Parathyroid adenoma (tissue), 2 donors: ENCODE data around the gene RNF128.
"Not testable (repeated sequence)": the region's sequence is repeated elsewhere in the genome, so short reads cannot be mapped to it uniquely, and the experiment has no call there.

Experiments
- H2AFZ ChIP-seq: fragments of 300-600 bp; sonication (generic); one replicate; pipeline ENCODE4 v1.7.0; 2017; ENCODE audit warnings: antibody characterized with exemption, mild to moderate bottlenecking
- H3K27ac ChIP-seq: fragments of 300-600 bp; sonication (generic); one replicate; pipeline ENCODE4 v1.7.0; 2017
- H3K27me3 ChIP-seq: fragments of 300-600 bp; sonication (generic); one replicate; pipeline ENCODE4 v1.7.0; 2017; ENCODE audit warnings: low read length; ENCODE audit not compliant: control insufficient read depth, insufficient read depth
- H3K36me3 ChIP-seq: fragments of 300-600 bp; sonication (generic); one replicate; pipeline ENCODE4 v1.7.0; 2017; ENCODE audit warnings: low read length; ENCODE audit not compliant: control insufficient read depth, insufficient read depth
- H3K4me1 ChIP-seq: fragments of 300-600 bp; sonication (generic); one replicate; pipeline ENCODE4 v1.7.0; 2017; ENCODE audit warnings: control low read depth
- H3K4me2 ChIP-seq: fragments of 300-600 bp; sonication (generic); one replicate; pipeline ENCODE4 v1.7.0; 2017; ENCODE audit warnings: low read length
- H3K4me3 ChIP-seq: fragments of 300-600 bp; sonication (generic); one replicate; pipeline ENCODE4 v1.7.0; 2017; ENCODE audit warnings: low read depth, low read length
- H3K79me2 ChIP-seq: fragments of 300-600 bp; sonication (generic); one replicate; pipeline ENCODE4 v1.7.0; 2017; ENCODE audit warnings: control low read depth
- H3K9ac ChIP-seq: fragments of 300-600 bp; sonication (generic); one replicate; pipeline ENCODE4 v1.7.0; 2017; ENCODE audit warnings: mild to moderate bottlenecking
- H3K9me3 ChIP-seq: fragments of 300-600 bp; sonication (generic); one replicate; pipeline ENCODE4 v1.7.0; 2017; ENCODE audit warnings: low read length; ENCODE audit not compliant: control insufficient read depth
- CTCF ChIP-seq: fragments of 300-600 bp; sonication (generic); IDR thresholded peaks from one replicate; pipeline ENCODE4 v1.7.0; 2017; ENCODE audit warnings: antibody characterized with exemption, mild to moderate bottlenecking
- donor health status: primary hyperparathyroidism.

Gene RNF128

DNA sequence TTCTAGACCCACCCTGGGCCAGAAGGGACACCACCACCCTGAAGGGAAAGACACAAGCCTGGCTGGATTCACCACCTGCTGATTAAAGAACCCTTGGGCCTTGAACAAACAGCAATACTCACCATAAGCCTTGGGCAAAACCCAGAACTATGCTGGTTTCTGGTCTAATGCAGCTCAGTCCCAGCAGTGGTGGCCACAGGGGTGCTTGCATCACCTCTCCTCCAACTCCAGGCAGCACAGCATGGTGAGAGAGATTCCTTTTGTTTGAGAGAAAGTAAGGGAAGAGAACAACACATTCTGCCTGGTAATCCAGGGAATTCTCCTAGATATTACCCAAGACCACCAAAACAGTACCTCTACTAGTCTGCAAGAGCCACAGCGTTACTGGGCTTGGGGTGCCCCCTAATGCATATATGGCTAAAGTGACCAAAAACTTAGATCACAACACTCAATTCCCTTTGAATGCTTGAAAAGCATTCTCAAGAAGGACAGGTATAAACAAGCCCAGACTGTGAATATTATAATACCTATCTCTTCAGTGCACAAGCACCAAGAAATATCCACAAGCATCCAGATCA, 25.7 kb downstream of the RNF128 start:
- no peak for TF ChIP-seq CTCF
- Histone ChIP-seq H3K27ac (no peak overlapping the region), H2AFZ (no peak overlapping the region), H3K4me1 (no peaks in the 10 kb centered on the region), H3K79me2 (no peaks in the 10 kb centered on the region), H3K4me2 (no peak overlapping the region), H3K9ac (no peak overlapping the region), H3K9me3 (no peaks in the 10 kb centered on the region), H3K27me3 (no peaks in the 10 kb centered on the region), H3K36me3 (no peaks in the 10 kb centered on the region), H3K4me3 (no peak overlapping the region)

- not testable (repeated sequence) for H3K27me3 ChIP-seq, H3K9ac ChIP-seq, H3K27ac ChIP-seq, H3K4me2 ChIP-seq, H3K79me2 ChIP-seq, H3K9me3 ChIP-seq, H2AFZ ChIP-seq, H3K4me3 ChIP-seq, H3K4me1 ChIP-seq, H3K36me3 ChIP-seq
Measured at GRCh38 chrX:106769288-106769687, 42.8 kb downstream of the RNF128 start.

DNA sequence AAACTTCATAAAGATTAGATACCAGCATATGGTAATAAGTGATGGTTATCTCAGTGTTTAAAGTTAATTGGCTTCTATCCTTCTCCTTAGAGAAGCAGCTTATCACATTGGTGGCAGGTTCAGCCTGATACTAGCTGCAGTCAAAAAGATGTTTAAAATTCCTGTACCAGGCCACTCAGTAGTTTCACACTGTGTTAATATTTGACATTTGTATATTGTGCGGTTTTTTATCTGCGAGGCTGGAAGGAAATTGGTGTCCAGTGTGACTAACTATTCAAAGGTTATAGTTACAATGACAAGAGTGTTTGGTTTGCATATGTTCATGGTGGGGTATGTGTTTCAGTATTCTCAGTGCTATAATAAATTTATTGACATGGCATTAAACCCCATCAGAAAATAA, 48.5 kb downstream of the RNF128 start:
- no peak for TF ChIP-seq CTCF
- H3K9ac ChIP-seq, result no peak overlapping the region
- no peak overlapping the region for H3K4me2 ChIP-seq
- no peak overlapping the region for H2AFZ ChIP-seq
- H3K27me3 ChIP-seq, result no peaks in the 10 kb centered on the region
- H3K4me3 ChIP-seq, result no peak overlapping the region
- no peaks in the 10 kb centered on the region for H3K79me2 ChIP-seq
- no peak overlapping the region for H3K27ac ChIP-seq
- H3K4me1 ChIP-seq, result no peaks in the 10 kb centered on the region
- H3K9me3 ChIP-seq, result no peaks in the 10 kb centered on the region
- no peaks in the 10 kb centered on the region for H3K36me3 ChIP-seq

- H2AFZ ChIP-seq, result no peak overlapping the region
- H3K36me3 ChIP-seq, result no peaks in the 10 kb centered on the region
- no peak overlapping the region for H3K4me3 ChIP-seq
- no peak overlapping the region for H3K4me2 ChIP-seq
- H3K9ac ChIP-seq, result no peak overlapping the region
- H3K79me2 ChIP-seq, result no peaks in the 10 kb centered on the region
- no peak overlapping the region for H3K27ac ChIP-seq
- TF ChIP-seq CTCF, result no peak
- no peaks in the 10 kb centered on the region for H3K27me3 ChIP-seq
- no peaks in the 10 kb centered on the region for H3K4me1 ChIP-seq
- no peaks in the 10 kb centered on the region for H3K9me3 ChIP-seq
Measured at GRCh38 chrX:106780264-106780663, 53.8 kb downstream of the RNF128 start.

GRCh38 chrX:106780664-106781377, 54.3 kb downstream of the RNF128 start:
- H3K4me1 ChIP-seq, result no peaks in the 10 kb centered on the region
- H2AFZ ChIP-seq, result no peak overlapping the region
- H3K27ac ChIP-seq, result no peak overlapping the region
- no peak overlapping the region for H3K4me2 ChIP-seq
- no peak overlapping the region for H3K9ac ChIP-seq
- no peak overlapping the region for H3K4me3 ChIP-seq
- no peaks in the 10 kb centered on the region for H3K36me3 ChIP-seq
- no peaks in the 10 kb centered on the region for H3K9me3 ChIP-seq
- no peaks in the 10 kb centered on the region for H3K79me2 ChIP-seq
- no peak for TF ChIP-seq CTCF
- no peaks in the 10 kb centered on the region for H3K27me3 ChIP-seq
